Muscle layer of duodenum (tissue), 2 donors: Measurements from ENCODE around the gene PCDHGA12.
A peak's percentile ranks its signal among the peaks of the same experiment; 100 is the strongest.
"Not testable (repeated sequence)": the region's sequence is repeated elsewhere in the genome, so short reads cannot be mapped to it uniquely, and the experiment has no call there.

Experiments
- H3K27ac ChIP-seq: one replicate; pipeline ENCODE4 v1.7.0; 2013; ENCODE audit warnings: mild to moderate bottlenecking, low read length
- H3K27me3 ChIP-seq: one replicate; pipeline ENCODE4 v1.7.0; 2013; ENCODE audit warnings: low read depth, mild to moderate bottlenecking, control low read depth, low read length
- H3K36me3 ChIP-seq, 2 donors: one replicate each; pipeline ENCODE4 v1.7.0; 2013; ENCODE audit warnings: low read length in 2 of 2, control low read depth in 1 of 2, mild to moderate bottlenecking in 1 of 2; ENCODE audit not compliant: insufficient read depth in 2 of 2, control insufficient read depth in 1 of 2
- H3K4me1 ChIP-seq, 2 donors: one replicate each; pipeline ENCODE4 v1.7.0; 2013; ENCODE audit warnings: low read length in 2 of 2, mild to moderate bottlenecking in 2 of 2, control low read depth in 1 of 2, moderate library complexity in 1 of 2; ENCODE audit not compliant: insufficient read depth in 2 of 2, control insufficient read depth in 1 of 2
- H3K4me3 ChIP-seq, 2 donors: one replicate each; pipeline ENCODE4 v1.7.0; 2013; ENCODE audit warnings: low read length in 2 of 2, low read depth in 1 of 2, mild to moderate bottlenecking in 1 of 2
- H3K9me3 ChIP-seq, 2 donors: one replicate each; pipeline ENCODE4 v1.7.0; 2013; ENCODE audit warnings: low read length in 2 of 2, control low read depth in 1 of 2, mild to moderate bottlenecking in 1 of 2; ENCODE audit not compliant: control insufficient read depth in 1 of 2
- donor health status: healthy.

PCDHGA12 gene

GRCh38 chr5:141427783-141428426 is 2.4 kb upstream of the PCDHGA12 start:
- H3K4me1 ChIP-seq = no peaks in the 10 kb centered on the region
- H3K36me3 ChIP-seq = peaks cover 0 to 11% of the 10 kb centered on the region in 2 donors
- no peaks in the 10 kb centered on the region for H3K27me3 ChIP-seq
- peaks cover 70 to 91% of the 10 kb centered on the region in 2 donors for H3K9me3 ChIP-seq
- peak overlapping the region; percentile 2 to 56 for H3K4me3 ChIP-seq
- H3K27ac ChIP-seq = no peak overlapping the region

GRCh38 chr5:141431286-141431685 is 979 bp downstream of the PCDHGA12 start:
- H3K4me3 ChIP-seq = peak overlapping the region; percentile 39 to 66

GRCh38 chr5:141432308-141432707 is 2.0 kb downstream of the PCDHGA12 start:
- peaks cover 53 to 69% of the 10 kb centered on the region in 2 donors for H3K9me3 ChIP-seq
- H3K36me3 ChIP-seq, H3K27me3 ChIP-seq, H3K27ac ChIP-seq, H3K4me1 ChIP-seq: not testable (repeated sequence)
- H3K4me3 ChIP-seq = peak overlapping the region; percentile 39 to 66

More at GRCh38 chr5:141431286-141431685, 979 bp downstream of the PCDHGA12 start:
- peaks cover 0 to 5% of the 10 kb centered on the region in 2 donors for H3K36me3 ChIP-seq
- no peak overlapping the region for H3K27ac ChIP-seq
- H3K27me3 ChIP-seq = no peaks in the 10 kb centered on the region
- H3K4me1 ChIP-seq = no peaks in the 10 kb centered on the region
- H3K9me3 ChIP-seq = peaks cover 54 to 70% of the 10 kb centered on the region in 2 donors

GRCh38 chr5:141432726-141433125 is 2.4 kb downstream of the PCDHGA12 start:
- not testable (repeated sequence) for H3K36me3 ChIP-seq, H3K4me1 ChIP-seq, H3K27ac ChIP-seq, H3K27me3 ChIP-seq
- Histone ChIP-seq H3K9me3 (peaks cover 49 to 68% of the 10 kb centered on the region in 2 donors), H3K4me3 (peak overlapping the region in 1 of 2 donors; percentile 66)

GRCh38 chr5:141434006-141434405 is 3.7 kb downstream of the PCDHGA12 start:
- Histone ChIP-seq H3K4me1 (no peaks in the 10 kb centered on the region), H3K27me3 (no peaks in the 10 kb centered on the region), H3K4me3 (peak overlapping the region in 1 of 2 donors; percentile 48), H3K27ac (no peak overlapping the region), H3K36me3 (peaks cover 0 to 7% of the 10 kb centered on the region in 2 donors), H3K9me3 (peaks cover 41 to 58% of the 10 kb centered on the region in 2 donors)

- Histone ChIP-seq H3K9me3 (peaks cover 28 to 64% of the 10 kb centered on the region in 2 donors), H3K36me3 (peaks cover 0 to 7% of the 10 kb centered on the region in 2 donors), H3K27ac (no peak overlapping the region), H3K27me3 (no peaks in the 10 kb centered on the region), H3K4me3 (peak overlapping the region in 1 of 2 donors; percentile 32), H3K4me1 (no peaks in the 10 kb centered on the region)
These were observed 6.9 kb downstream of the PCDHGA12 start for GRCh38 chr5:141437221-141437620.

- peak overlapping the region in 1 of 2 donors; percentile 43 for H3K4me3 ChIP-seq
- no peaks in the 10 kb centered on the region for H3K27me3 ChIP-seq
These were observed 9.3 kb downstream of the PCDHGA12 start for GRCh38 chr5:141439411-141440141.

GRCh38 chr5:141440341-141440740 is 10.0 kb downstream of the PCDHGA12 start:
- Histone ChIP-seq H3K36me3 (peaks cover 0 to 3% of the 10 kb centered on the region in 2 donors), H3K4me1 (no peaks in the 10 kb centered on the region), H3K4me3 (peak overlapping the region in 1 of 2 donors; percentile 39), H3K9me3 (peaks cover 28 to 56% of the 10 kb centered on the region in 2 donors), H3K27ac (no peak overlapping the region), H3K27me3 (no peaks in the 10 kb centered on the region)

More at GRCh38 chr5:141439411-141440141, 9.3 kb downstream of the PCDHGA12 start:
- Histone ChIP-seq H3K4me1 (no peaks in the 10 kb centered on the region), H3K27ac (no peak overlapping the region), H3K36me3 (peaks cover 0 to 3% of the 10 kb centered on the region in 2 donors), H3K9me3 (peaks cover 31 to 53% of the 10 kb centered on the region in 2 donors)

GRCh38 chr5:141441571-141442170 is 11.4 kb downstream of the PCDHGA12 start:
- H3K27ac ChIP-seq = no peak overlapping the region
- H3K4me1 ChIP-seq = no peaks in the 10 kb centered on the region
- no peaks in the 10 kb centered on the region for H3K27me3 ChIP-seq
- peaks cover 0 to 3% of the 10 kb centered on the region in 2 donors for H3K36me3 ChIP-seq
- H3K4me3 ChIP-seq = peak overlapping the region in 1 of 2 donors; percentile 39
- peaks cover 16 to 53% of the 10 kb centered on the region in 2 donors for H3K9me3 ChIP-seq

GRCh38 chr5:141465351-141465750 is 35.0 kb downstream of the PCDHGA12 start:
- Histone ChIP-seq H3K4me3 (no peak overlapping the region), H3K36me3 (no peaks in the 10 kb centered on the region), H3K4me1 (no peaks in the 10 kb centered on the region), H3K27me3 (no peaks in the 10 kb centered on the region), H3K27ac (no peak overlapping the region), H3K9me3 (no peaks in the 10 kb centered on the region)

GRCh38 chr5:141475625-141476131 is 45.4 kb downstream of the PCDHGA12 start, which contains the start of gene PCDHGC3:
Gene PCDHGC3, plus strand, starts transcription at chr5:141475966. Its CDS starts 151 bp downstream, at chr5:141476117.
- no peaks in the 10 kb centered on the region for H3K36me3 ChIP-seq
- no peaks in the 10 kb centered on the region for H3K9me3 ChIP-seq
- peak within 1 kb of the TSS; percentile 66 to 94 for H3K4me3 ChIP-seq
- H3K27me3 ChIP-seq = no peaks in the 10 kb centered on the region
- peak within 1 kb of the TSS; percentile 95 for H3K27ac ChIP-seq
- peaks cover 5 to 35% of the 10 kb centered on the region in 2 donors for H3K4me1 ChIP-seq
